H1 (cell line): ENCODE data around the gene ZNF581. TPM values are rescaled to one million over a fixed set of nuclear protein-coding genes. Genes with fewer than 3 reads are reported as not detected.

ENCODE experiments used
- CTCF ChIA-PET: fragments of 300-600 bp; sonication (Branson Sonifier 250); formaldehyde crosslinking; loops from one replicate; lab custom pipeline; 2021; ENCODE audit not compliant: partially characterized antibody; lab: Charles Lee
- POLR2A ChIA-PET: fragments of 300-600 bp; sonication (Branson Sonifier 250); formaldehyde crosslinking; loops from one replicate; lab custom pipeline; 2021; ENCODE audit warnings: inconsistent platforms; ENCODE audit not compliant: partially characterized antibody; lab: Charles Lee
- DNase-seq, 2 experiments: peaks; one replicate each; pipeline versions ENCODE4 v3.0.0 to v3.0.0-alpha.2; 2010 to 2022; ENCODE audit warnings: low spot score in 2 of 2, low read depth in 1 of 2, mixed read lengths in 1 of 2
- FAIRE-seq: peaks from 2 replicates; lab custom pipeline; 2011; peaks lifted over from hg19 to GRCh38; lab: Jason Lieb, UNC
- H2AFZ ChIP-seq: 2 replicates; pipeline ENCODE4 v1.8.1; 2012; ENCODE audit warnings: low read length, inconsistent platforms
- H2AK5ac ChIP-seq: 2 replicates; pipeline ENCODE4 v1.6.1; 2013; ENCODE audit warnings: low read depth, low read length
- H2BK120ac ChIP-seq: replicated peaks from 2 replicates; pipeline ENCODE3; 2013; ENCODE audit warnings: low read depth, low read length, inconsistent platforms
- H2BK12ac ChIP-seq: 2 replicates; pipeline ENCODE4 v1.6.1; 2013; ENCODE audit warnings: low read depth, low read length
- H2BK15ac ChIP-seq: 2 replicates; pipeline ENCODE4 v1.6.1; 2013; ENCODE audit warnings: low read length
- H2BK20ac ChIP-seq: 2 replicates; pipeline ENCODE4 v1.6.1; 2013; ENCODE audit warnings: low read length
- H2BK5ac ChIP-seq: 2 replicates; pipeline ENCODE4 v1.6.1; 2013; ENCODE audit warnings: low read depth, low read length
- H3K14ac ChIP-seq: 2 replicates; pipeline ENCODE4 v1.6.1; 2013; ENCODE audit warnings: inconsistent platforms; ENCODE audit not compliant: insufficient read length
- H3K18ac ChIP-seq: 2 replicates; pipeline ENCODE4 v1.6.1; 2013; ENCODE audit warnings: low read length; ENCODE audit errors: extremely low read depth
- H3K23ac ChIP-seq: 2 replicates; pipeline ENCODE4 v1.6.1; 2013; ENCODE audit warnings: inconsistent platforms; ENCODE audit not compliant: insufficient read length
- H3K23me2 ChIP-seq: 2 replicates; pipeline ENCODE4 v1.6.1; 2013; ENCODE audit warnings: low read depth, low read length
- H3K27ac ChIP-seq: 2 replicates; pipeline ENCODE4 v1.6.1; 2011; ENCODE audit warnings: low read depth, low read length, inconsistent platforms
- H3K27me3 ChIP-seq, 4 experiments: replicated peaks in 1 of 4; 1 replicate in 1 of 4; 2 replicates in 3 of 4; pipeline versions ENCODE4 v1.6.1 to v1.8.1; 2011 to 2013; ENCODE audit warnings: low read length in 3 of 4, mild to moderate bottlenecking in 3 of 4, inconsistent platforms in 2 of 4, mixed read lengths in 2 of 4, moderate library complexity in 1 of 4; ENCODE audit not compliant: control insufficient read depth in 3 of 4, insufficient read depth in 3 of 4; ENCODE audit errors: extremely low read depth in 1 of 4
- H3K36me3 ChIP-seq, 4 experiments: 2 replicates each; pipeline versions ENCODE4 v1.6.1 to v1.8.1; 2011 to 2013; ENCODE audit warnings: mild to moderate bottlenecking in 4 of 4, low read length in 3 of 4, moderate library complexity in 2 of 4, control low read depth in 1 of 4, inconsistent platforms in 1 of 4; ENCODE audit not compliant: insufficient read depth in 4 of 4, control insufficient read depth in 2 of 4
- H3K4ac ChIP-seq: replicated peaks from 2 replicates; pipeline ENCODE3; 2013; ENCODE audit warnings: low read length, low read depth, mixed read lengths, inconsistent platforms; ENCODE audit not compliant: insufficient read length
- H3K4me1 ChIP-seq, 4 experiments: replicated peaks in 1 of 4; 1 replicate in 1 of 4; 2 replicates in 3 of 4; pipeline versions ENCODE4 v1.6.1 to v1.8.1; 2011 to 2013; ENCODE audit warnings: low read length in 3 of 4, inconsistent platforms in 2 of 4, mixed read lengths in 1 of 4; ENCODE audit not compliant: insufficient read depth in 4 of 4, control insufficient read depth in 3 of 4
- H3K4me2 ChIP-seq, 2 experiments: 2 replicates each; pipeline versions ENCODE4 v1.6.1 to v1.8.1; 2011 to 2013; ENCODE audit warnings: low read depth in 2 of 2, low read length in 2 of 2, control low read depth in 1 of 2, inconsistent platforms in 1 of 2, mild to moderate bottlenecking in 1 of 2; ENCODE audit not compliant: insufficient read depth in 1 of 2
- H3K4me3 ChIP-seq, 4 experiments: fragments of 200-600, 300-600 bp in 1 of 4; sonication (generic), shearing (Covaris generic), sonication (Bioruptor Twin) in 1 of 4; 2 replicates each; pipeline versions ENCODE4 v1.5.1 to v1.8.1; 2011 to 2016; ENCODE audit warnings: low read length in 4 of 4, low read depth in 3 of 4, control low read depth in 2 of 4, inconsistent platforms in 2 of 4, mild to moderate bottlenecking in 2 of 4, mixed read lengths in 1 of 4, moderate library complexity in 1 of 4; ENCODE audit not compliant: insufficient read depth in 2 of 4; ENCODE audit errors: extremely low read depth in 1 of 4
- H3K56ac ChIP-seq: replicated peaks from 2 replicates; pipeline ENCODE3; 2013; ENCODE audit warnings: low read depth, mild to moderate bottlenecking, mixed read lengths, low read length, inconsistent platforms; ENCODE audit not compliant: insufficient read length
- H3K79me1 ChIP-seq: 2 replicates; pipeline ENCODE4 v1.6.1; 2013; ENCODE audit warnings: low read depth, low read length, control low read depth
- H3K79me2 ChIP-seq, 2 experiments: 2 replicates each; pipeline versions ENCODE4 v1.6.1 to v1.8.1; 2012 to 2013; ENCODE audit warnings: low read length in 2 of 2, mild to moderate bottlenecking in 2 of 2, inconsistent platforms in 1 of 2; ENCODE audit not compliant: insufficient read depth in 2 of 2, control insufficient read depth in 1 of 2
- H3K9ac ChIP-seq, 4 experiments: replicated peaks in 1 of 4; 1 replicate in 1 of 4; 2 replicates in 3 of 4; pipeline versions ENCODE4 v1.6.1 to v1.8.1; 2011 to 2013; ENCODE audit warnings: low read depth in 3 of 4, low read length in 3 of 4, control low read depth in 2 of 4, mild to moderate bottlenecking in 2 of 4, moderate library complexity in 2 of 4, inconsistent platforms in 1 of 4; ENCODE audit errors: extremely low read depth in 1 of 4
- H3K9me3 ChIP-seq, 2 experiments: 2 replicates each; pipeline versions ENCODE4 v1.6.1 to v1.8.1; 2012 to 2013; ENCODE audit warnings: mild to moderate bottlenecking in 2 of 2, moderate library complexity in 2 of 2, control low read depth in 1 of 2, inconsistent platforms in 1 of 2, low read depth in 1 of 2, low read length in 1 of 2, mixed read lengths in 1 of 2; ENCODE audit not compliant: insufficient read depth in 2 of 2
- H4K20me1 ChIP-seq, 2 experiments: replicated peaks in 1 of 2; 2 replicates each; pipeline versions ENCODE3 to v1.8.1; 2011 to 2013; ENCODE audit warnings: inconsistent platforms in 2 of 2, low read length in 2 of 2, mild to moderate bottlenecking in 1 of 2; ENCODE audit not compliant: insufficient read depth in 2 of 2, control insufficient read depth in 1 of 2
- H4K5ac ChIP-seq: 2 replicates; pipeline ENCODE4 v1.6.1; 2013; ENCODE audit warnings: low read length, low read depth, mixed read lengths, inconsistent platforms; ENCODE audit not compliant: insufficient read length
- H4K8ac ChIP-seq: 2 replicates; pipeline ENCODE4 v1.8.0; 2013; ENCODE audit warnings: mild to moderate bottlenecking, moderate library complexity, low read length, inconsistent platforms; ENCODE audit not compliant: insufficient read depth; ENCODE audit errors: extremely low read depth
- H4K91ac ChIP-seq: replicated peaks from 2 replicates; pipeline ENCODE3; 2013; ENCODE audit warnings: low read length, mixed read lengths, inconsistent platforms; ENCODE audit not compliant: insufficient read length
- ATF2 ChIP-seq: IDR thresholded peaks from 2 replicates; pipeline ENCODE4 v1.6.1; 2012; ENCODE audit warnings: low read length, inconsistent platforms
- BRCA1 ChIP-seq: IDR thresholded peaks from 2 replicates; pipeline ENCODE4 v1.6.1; 2012; ENCODE audit warnings: low read depth, low read length, improper control_type of control experiment
- EZH2 ChIP-seq: fragments of 200-600 bp; sonication (generic); IDR thresholded peaks from 2 replicates; pipeline ENCODE4 v1.7.1; 2012; ENCODE audit warnings: low read depth, mild to moderate bottlenecking, moderate library complexity, low read length, inconsistent platforms; ENCODE audit not compliant: severe bottlenecking
- HDAC2 ChIP-seq, 2 experiments: fragments of 300-600 bp in 1 of 2; sonication (generic) in 1 of 2; IDR thresholded peaks; 2 replicates each; pipeline ENCODE4 v1.6.1; 2011 to 2012; ENCODE audit warnings: low read depth in 2 of 2, low read length in 2 of 2, mild to moderate bottlenecking in 2 of 2, moderate library complexity in 2 of 2, borderline replicate concordance in 1 of 2, inconsistent platforms in 1 of 2
- JUND ChIP-seq: IDR thresholded peaks from 2 replicates; pipeline ENCODE4 v1.6.1; 2011; ENCODE audit warnings: mild to moderate bottlenecking, improper control_type of control experiment, low read length
- KDM4A ChIP-seq: IDR thresholded peaks from one replicate; pipeline ENCODE4 v1.7.1; 2012; ENCODE audit warnings: low read depth, mild to moderate bottlenecking, moderate library complexity, low read length, inconsistent platforms; ENCODE audit not compliant: severe bottlenecking
- KDM5A ChIP-seq: fragments of 200-600 bp; IDR thresholded peaks from 2 replicates; pipeline ENCODE4 v1.7.1; 2012; ENCODE audit warnings: mild to moderate bottlenecking, low read length, inconsistent platforms, mixed read lengths
- POLR2AphosphoS5 ChIP-seq: IDR thresholded peaks from 2 replicates; pipeline ENCODE4 v1.6.1; 2011; ENCODE audit warnings: low read depth, low read length
- SAP30 ChIP-seq: fragments of 300-600 bp; sonication (generic); IDR thresholded peaks from 2 replicates; pipeline ENCODE4 v1.7.1; 2012; ENCODE audit warnings: low read length, moderate library complexity, mild to moderate bottlenecking, inconsistent platforms; ENCODE audit not compliant: insufficient read depth, insufficient replicate concordance
- TAF1 ChIP-seq: IDR thresholded peaks from 2 replicates; pipeline ENCODE4 v1.6.1; 2011; ENCODE audit warnings: mild to moderate bottlenecking, low read depth, low read length
- TAF7 ChIP-seq: optimal IDR thresholded peaks from 2 replicates; pipeline ENCODE3; 2011; ENCODE audit warnings: low read depth, mild to moderate bottlenecking, inconsistent platforms, low read length, moderate library complexity, borderline replicate concordance
- TEAD4 ChIP-seq: IDR thresholded peaks from 2 replicates; pipeline ENCODE4 v1.6.1; 2012; ENCODE audit warnings: low read depth, low read length, inconsistent platforms, mixed read lengths
- WGBS, 2 experiments: shearing (Covaris generic) in 1 of 2; methylation state at CpG; one replicate each; pipeline versions ENCODE4 v1.1.6 to v1.1.7; 2013 to 2015; ENCODE audit warnings: low lambda C conversion rate in 2 of 2, mixed read lengths in 2 of 2, inconsistent platforms in 1 of 2, low coverage in 1 of 2, missing lambda C conversion rate in 1 of 2; ENCODE audit not compliant: insufficient replicate concordance in 2 of 2, insufficient coverage in 1 of 2, insufficient read length in 1 of 2; ENCODE audit errors: extremely low coverage in 1 of 2, missing lambda C conversion rate in 1 of 2; 5-methylcytosine and 5-hydroxymethylcytosine counted together
- polyA plus RNA-seq, 7 experiments: library from polyadenylated mRNA; depleted of rRNA in 3 of 7; stranded (reverse) in 5 of 7; unstranded in 2 of 7; fragments of >200 nt in 5 of 7; fragments of 200-250 nt in 2 of 7; gene quantifications; 1 replicate in 5 of 7; 2 replicates in 1 of 7; 4 replicates in 1 of 7; pipeline versions ENCODE4 v1.2.1 to v1.2.3, GENCODE V29; 2011 to 2013; ENCODE audit warnings: missing spikeins in 2 of 7, mixed read lengths in 2 of 7
- total RNA-seq: library from RNA; stranded (reverse); fragmentation: NEBNext Ultra II Directional; extraction: Animal tissue kit (Norgen Biotek cat#: 25700); gene quantifications from 2 replicates; pipeline ENCODE4 v1.2.1, GENCODE V29; 2021

ZNF581 gene
- total and polyA plus RNA-seq, 2 of the 8 experiments (the other 6 are each of a cell fraction or from before 2014, with no cell fraction given), result 73.0 to 76.1 TPM

DNA sequence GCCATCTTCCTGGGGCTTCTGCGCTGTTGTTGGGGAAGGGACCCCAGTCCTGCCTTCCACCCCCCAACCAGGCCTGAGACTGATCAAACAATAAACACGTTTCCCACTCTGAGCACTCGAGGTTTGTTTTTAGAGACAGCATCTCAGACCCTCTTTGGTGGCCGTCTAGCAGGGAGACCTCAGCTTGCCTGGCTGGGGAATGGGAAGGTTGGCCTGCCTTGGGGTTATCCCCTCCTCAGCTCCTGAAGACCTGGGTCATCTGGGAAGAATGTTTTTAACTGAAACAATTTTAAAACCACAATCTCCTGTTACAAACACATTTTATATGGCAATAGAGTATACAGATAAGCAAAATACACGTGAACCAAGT is 2.0 kb downstream of the ZNF581 start:
- no peak overlapping the region for H3K23ac ChIP-seq
- peaks cover 0 to 4% of the 10 kb centered on the region in 2 experiments for H4K20me1 ChIP-seq
- peaks cover 0 to 18% (median 10%) of the 10 kb centered on the region in 4 experiments; a peak in 6 of 7 replicates for H3K4me1 ChIP-seq
- H3K4me2 ChIP-seq, result no peak overlapping the region; a peak in 1 of 4 replicates
- H2BK5ac ChIP-seq, result no peak overlapping the region
- DNase-seq (no peak), FAIRE-seq (no peak)
- ChIA-PET CTCF (interaction anchor here (4.0 to 6.9 kb wide), 3 partner anchors 7 to 14 kb away, joined by 18 to 56 read pairs (median 30); no protein-coding TSS in a partner anchor), POLR2A (interaction anchor here (0.7 to 9.2 kb wide), 6 partner anchors 11 to 240 kb away, joined by 3 to 96 read pairs (median 3); partner anchors contain the start of genes FIZ1 and ZNF784)
- no peaks in the 10 kb centered on the region for H3K9me3 ChIP-seq
- H3K27me3 ChIP-seq, result no peaks in the 10 kb centered on the region
- H4K91ac ChIP-seq, result no peak overlapping the region
- no peak overlapping the region for H3K18ac ChIP-seq
- no peak overlapping the region for H2BK20ac ChIP-seq
- whole genome bisulfite sequencing, 2 experiments, result 88% methylated on average over 5 of the region's 5 CpGs; no CpG with 5 or more reads in 1 of the 2 experiments
- H3K79me2 ChIP-seq, result peaks cover 4 to 21% of the 10 kb centered on the region in 2 experiments; a peak in 3 of 4 replicates
- H2BK120ac ChIP-seq, result no peak overlapping the region
- H3K36me3 ChIP-seq, result peaks cover 7 to 13% (median 11%) of the 10 kb centered on the region in 4 experiments
- H3K9ac ChIP-seq, result no peak overlapping the region
- H3K23me2 ChIP-seq, result peaks cover 35% of the 10 kb centered on the region
- H4K8ac ChIP-seq, result no peak overlapping the region
- no peak overlapping the region for H3K14ac ChIP-seq
- peaks cover 11% of the 10 kb centered on the region for H3K79me1 ChIP-seq
- no peak overlapping the region for H2BK15ac ChIP-seq
- H2AK5ac ChIP-seq, result no peak overlapping the region
- H2BK12ac ChIP-seq, result no peak overlapping the region
- no peak overlapping the region for H3K27ac ChIP-seq
- H3K4ac ChIP-seq, result no peak overlapping the region
- H2AFZ ChIP-seq, result no peak overlapping the region
- no peak overlapping the region for H4K5ac ChIP-seq
- H3K4me3 ChIP-seq, result no peak overlapping the region
- H3K56ac ChIP-seq, result no peak overlapping the region
- TF ChIP-seq KDM5A (no peak), SAP30 (no peak), JUND (no peak), TAF1 (no peak), POLR2AphosphoS5 (no peak), TEAD4 (no peak), BRCA1 (no peak), HDAC2 (IDR thresholded peaks at IDR 0.05; ENCODE audit: borderline replicate concordance in 1 of 2, low read depth in 2 of 2, low read length in 2 of 2) (no peak), KDM4A (no peak), ATF2 (no peak), TAF7 (no peak), EZH2 (no peak)
